Fibroblast of lung (primary cell): ENCODE data around the gene SPAAR. TPM values are rescaled to one million over a fixed set of nuclear protein-coding genes. Genes with fewer than 3 reads are reported as not detected.

ENCODE experiments used
- DNase-seq, 2 donors: peaks; one replicate each; pipeline versions ENCODE4 v3.0.0 to v3.0.0-alpha.2; 2010; ENCODE audit warnings: low read depth in 2 of 2
- H2AFZ ChIP-seq: 2 replicates; pipeline ENCODE4 v1.5.1; 2012; ENCODE audit warnings: low read length, control low read depth, inconsistent platforms
- H3K27ac ChIP-seq: 2 replicates; pipeline ENCODE4 v1.5.1; 2011; ENCODE audit warnings: low read length, control low read depth; ENCODE audit not compliant: insufficient read depth
- H3K27me3 ChIP-seq: 2 replicates; pipeline ENCODE4 v1.5.1; 2011; ENCODE audit warnings: mild to moderate bottlenecking, low read length; ENCODE audit not compliant: control insufficient read depth, insufficient read depth
- H3K36me3 ChIP-seq: 2 replicates; pipeline ENCODE4 v1.5.1; 2011; ENCODE audit warnings: low read length; ENCODE audit not compliant: control insufficient read depth, insufficient read depth
- H3K4me1 ChIP-seq: 2 replicates; pipeline ENCODE4 v1.5.1; 2011; ENCODE audit warnings: low read length; ENCODE audit not compliant: control insufficient read depth, insufficient read depth; ENCODE audit errors: extremely low read depth
- H3K4me2 ChIP-seq: 2 replicates; pipeline ENCODE4 v1.5.1; 2011; ENCODE audit warnings: low read length, control low read depth; ENCODE audit not compliant: insufficient read depth; ENCODE audit errors: extremely low read depth
- H3K4me3 ChIP-seq, 4 experiments: fragments of 200-600 bp in 1 of 4; sonication (generic) in 1 of 4; replicated peaks in 1 of 4; 2 replicates each; pipeline ENCODE4 v1.5.1; 2011 to 2016; ENCODE audit warnings: low read length in 4 of 4, low read depth in 3 of 4, mild to moderate bottlenecking in 3 of 4, control low read depth in 2 of 4, inconsistent platforms in 1 of 4, mixed read lengths in 1 of 4; ENCODE audit not compliant: insufficient read depth in 1 of 4; ENCODE audit errors: control extremely low read depth in 1 of 4
- H3K79me2 ChIP-seq: 2 replicates; pipeline ENCODE4 v1.5.1; 2012; ENCODE audit warnings: mild to moderate bottlenecking, low read length, inconsistent platforms; ENCODE audit not compliant: control insufficient read depth, insufficient read depth
- H3K9ac ChIP-seq: 2 replicates; pipeline ENCODE4 v1.5.1; 2011; ENCODE audit warnings: mild to moderate bottlenecking, low read length, control low read depth; ENCODE audit not compliant: insufficient read depth
- H3K9me3 ChIP-seq: 2 replicates; pipeline ENCODE4 v1.5.1; 2012; ENCODE audit warnings: low read depth, low read length; ENCODE audit not compliant: control insufficient read depth, insufficient read depth
- H4K20me1 ChIP-seq: 2 replicates; pipeline ENCODE4 v1.5.1; 2011; ENCODE audit warnings: low read length; ENCODE audit not compliant: control insufficient read depth, insufficient read depth; ENCODE audit errors: extremely low read depth
- EZH2 ChIP-seq: IDR thresholded peaks from 2 replicates; pipeline ENCODE4 v1.5.1; 2012; ENCODE audit warnings: low read length, control low read depth, mild to moderate bottlenecking; ENCODE audit errors: missing control alignments
- polyA plus RNA-seq, 2 donors: library from polyadenylated mRNA; depleted of rRNA in 1 of 2; stranded (reverse) in 1 of 2; unstranded in 1 of 2; fragments of >200 nt; gene quantifications; 2 replicates each; pipeline ENCODE4 v1.2.1, GENCODE V29; 2011 to 2012; ENCODE audit warnings: missing spikeins in 1 of 2
- total RNA-seq: library from RNA; depleted of rRNA; stranded (reverse); fragments of >200 nt; gene quantifications from 2 replicates; pipeline ENCODE4 v1.2.1, GENCODE V29; 2014
- TF ChIP-seq, protein P1 (sequence below), 2 donors: IDR thresholded peaks in 1 of 2; conservative IDR thresholded peaks in 1 of 2; 1 replicate in 1 of 2; 2 replicates in 1 of 2; pipeline ENCODE4 v1.5.1; 2011 to 2012; ENCODE audit warnings: low read length in 2 of 2, control low read depth in 1 of 2, inconsistent platforms in 1 of 2, low read depth in 1 of 2, mild to moderate bottlenecking in 1 of 2

Gene SPAAR
- total and polyA plus RNA-seq, 2 donors (not counting 1 experiment from before 2014, with no cell fraction given): 0.17 to 0.41 TPM

DNA sequence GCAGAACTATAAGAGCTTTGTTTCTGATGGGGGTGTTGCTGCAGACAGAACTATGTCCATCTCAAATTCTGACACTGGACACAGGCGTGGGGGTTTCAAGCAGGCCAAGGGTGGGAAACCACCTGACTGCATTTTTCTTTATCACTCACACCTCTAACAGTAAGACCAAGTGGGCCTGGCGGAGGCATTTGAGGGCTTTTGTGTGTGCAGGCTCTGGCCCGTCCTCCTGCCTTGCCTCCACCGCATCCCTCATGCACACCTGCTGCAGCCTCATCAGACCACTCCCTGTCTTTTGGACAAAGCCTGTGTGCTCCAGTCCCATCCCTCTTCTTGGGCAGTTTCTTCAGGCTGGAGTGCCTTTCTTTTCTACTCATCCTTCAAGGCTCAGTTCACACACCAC lies 47.0 kb upstream of the SPAAR start:
- no peaks in the 10 kb centered on the region for H3K4me1 ChIP-seq
- no peaks in the 10 kb centered on the region for H4K20me1 ChIP-seq
- H3K9me3 ChIP-seq: no peaks in the 10 kb centered on the region
- no peak for TF ChIP-seq EZH2
- TF ChIP-seq, protein P1, sequence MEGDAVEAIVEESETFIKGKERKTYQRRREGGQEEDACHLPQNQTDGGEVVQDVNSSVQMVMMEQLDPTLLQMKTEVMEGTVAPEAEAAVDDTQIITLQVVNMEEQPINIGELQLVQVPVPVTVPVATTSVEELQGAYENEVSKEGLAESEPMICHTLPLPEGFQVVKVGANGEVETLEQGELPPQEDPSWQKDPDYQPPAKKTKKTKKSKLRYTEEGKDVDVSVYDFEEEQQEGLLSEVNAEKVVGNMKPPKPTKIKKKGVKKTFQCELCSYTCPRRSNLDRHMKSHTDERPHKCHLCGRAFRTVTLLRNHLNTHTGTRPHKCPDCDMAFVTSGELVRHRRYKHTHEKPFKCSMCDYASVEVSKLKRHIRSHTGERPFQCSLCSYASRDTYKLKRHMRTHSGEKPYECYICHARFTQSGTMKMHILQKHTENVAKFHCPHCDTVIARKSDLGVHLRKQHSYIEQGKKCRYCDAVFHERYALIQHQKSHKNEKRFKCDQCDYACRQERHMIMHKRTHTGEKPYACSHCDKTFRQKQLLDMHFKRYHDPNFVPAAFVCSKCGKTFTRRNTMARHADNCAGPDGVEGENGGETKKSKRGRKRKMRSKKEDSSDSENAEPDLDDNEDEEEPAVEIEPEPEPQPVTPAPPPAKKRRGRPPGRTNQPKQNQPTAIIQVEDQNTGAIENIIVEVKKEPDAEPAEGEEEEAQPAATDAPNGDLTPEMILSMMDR (conservative IDR thresholded peaks at IDR 0.05 in 1 of 2, IDR thresholded peaks at IDR 0.05 in 1 of 2; ENCODE audit: low read depth in 1 of 2, low read length in 2 of 2): no peak
- no peak for DNase-seq
- no peaks in the 10 kb centered on the region for H3K36me3 ChIP-seq
- no peaks in the 10 kb centered on the region for H3K79me2 ChIP-seq
- no peak overlapping the region for H3K27ac ChIP-seq
- no peak overlapping the region for H2AFZ ChIP-seq
- no peak overlapping the region for H3K9ac ChIP-seq
- H3K4me2 ChIP-seq: no peak overlapping the region
- H3K4me3 ChIP-seq: no peak overlapping the region
- peaks cover 30% of the 10 kb centered on the region for H3K27me3 ChIP-seq

DNA sequence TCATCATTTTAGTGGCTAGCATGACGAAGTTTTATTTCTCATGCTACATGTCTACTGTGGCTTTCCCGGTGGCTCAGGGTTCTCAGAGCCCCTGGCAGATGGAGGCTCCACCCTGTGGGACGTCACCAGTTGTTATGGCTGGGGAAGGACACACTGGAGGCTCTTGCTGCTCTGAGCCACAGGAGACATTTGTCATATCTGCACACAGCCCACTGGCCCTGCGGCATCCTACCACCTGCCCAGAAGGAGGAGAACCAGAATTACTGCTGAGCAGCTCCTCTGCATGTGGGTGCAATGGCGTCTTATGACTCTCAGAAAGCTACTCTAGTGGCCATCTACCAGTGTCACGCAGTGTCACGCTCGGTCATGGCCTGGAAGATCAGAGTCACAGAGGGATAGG lies 45.7 kb upstream of the SPAAR start:
- H3K27me3 ChIP-seq: peaks cover 30% of the 10 kb centered on the region
- no peak overlapping the region for H3K4me3 ChIP-seq
- no peak for DNase-seq
- TF ChIP-seq, protein P1 (conservative IDR thresholded peaks at IDR 0.05 in 1 of 2, IDR thresholded peaks at IDR 0.05 in 1 of 2; ENCODE audit: low read depth in 1 of 2, low read length in 2 of 2): no peak
- no peak for TF ChIP-seq EZH2
- no peaks in the 10 kb centered on the region for H3K79me2 ChIP-seq
- H3K9ac ChIP-seq: no peak overlapping the region
- H3K4me1 ChIP-seq: no peaks in the 10 kb centered on the region
- no peaks in the 10 kb centered on the region for H3K36me3 ChIP-seq
- no peaks in the 10 kb centered on the region for H4K20me1 ChIP-seq
- no peak overlapping the region for H2AFZ ChIP-seq
- no peaks in the 10 kb centered on the region for H3K9me3 ChIP-seq
- no peak overlapping the region for H3K4me2 ChIP-seq
- no peak overlapping the region for H3K27ac ChIP-seq

DNA sequence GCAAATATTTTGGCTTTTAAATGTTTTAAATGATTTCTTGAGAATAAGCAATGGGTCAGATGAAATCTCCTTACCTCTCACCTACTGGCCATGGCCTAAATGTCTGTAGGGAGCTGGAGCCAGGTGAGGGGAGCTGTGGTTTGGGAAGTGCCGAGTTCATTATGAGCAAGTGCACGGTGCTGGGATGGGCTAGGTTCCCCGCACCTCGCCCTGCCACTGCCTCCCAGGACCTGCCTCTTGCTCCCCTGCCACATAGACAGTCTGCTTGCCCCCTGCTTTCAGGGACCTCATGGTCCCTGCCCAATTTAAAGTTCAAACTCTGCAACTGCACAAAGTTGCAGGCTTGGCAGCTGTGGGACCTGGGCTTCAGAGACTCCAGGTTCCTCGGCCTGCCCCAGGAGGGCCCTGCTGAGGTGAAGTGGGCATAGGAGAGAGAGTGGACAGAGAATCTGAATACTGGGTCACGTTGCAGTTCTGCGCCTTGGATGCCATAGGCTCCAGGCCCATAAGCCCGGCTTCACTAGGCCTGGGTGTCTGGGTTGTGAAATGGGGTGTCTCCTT lies 44.5 kb upstream of the SPAAR start:
- H3K27me3 ChIP-seq: peaks cover 29% of the 10 kb centered on the region
- H3K9ac ChIP-seq: no peak overlapping the region
- H3K4me1 ChIP-seq: no peaks in the 10 kb centered on the region
- H3K4me3 ChIP-seq: no peak overlapping the region
- no peaks in the 10 kb centered on the region for H3K9me3 ChIP-seq
- DNase-seq: no peak
- H3K4me2 ChIP-seq: no peak overlapping the region
- H3K27ac ChIP-seq: no peak overlapping the region
- no peaks in the 10 kb centered on the region for H3K36me3 ChIP-seq
- no peak overlapping the region for H2AFZ ChIP-seq
- no peaks in the 10 kb centered on the region for H3K79me2 ChIP-seq
- H4K20me1 ChIP-seq: no peaks in the 10 kb centered on the region
- TF ChIP-seq, protein P1 (conservative IDR thresholded peaks at IDR 0.05 in 1 of 2, IDR thresholded peaks at IDR 0.05 in 1 of 2; ENCODE audit: low read depth in 1 of 2, low read length in 2 of 2): no peak
